Mucosa of descending colon (tissue), 3 donors: ENCODE data around the gene SLC35E4. TPM values are rescaled to one million over a fixed set of nuclear protein-coding genes. Genes with fewer than 3 reads are reported as not detected.
A peak's percentile ranks its signal among the peaks of the same experiment; 100 is the strongest.
"Not testable (repeated sequence)": the region's sequence is repeated elsewhere in the genome, so short reads cannot be mapped to it uniquely, and the experiment has no call there.

Experiments used
- ATAC-seq: fragments of 200-7000 bp; cut with Tn5 transposase; one replicate; pipeline ENCODE4 v1.9.1; 2020; ENCODE audit warnings: mild to moderate bottlenecking, moderate library complexity
- DNase-seq, 3 donors: peaks; one replicate each; pipeline ENCODE4 v3.0.0-alpha.2; 2020
- H3K36me3 ChIP-seq: fragments of 200-600 bp; one replicate; pipeline ENCODE4 v1.8.0; 2021; ENCODE audit warnings: low read depth, mild to moderate bottlenecking
- H3K4me1 ChIP-seq: fragments of 200-600 bp; one replicate; pipeline ENCODE4 v1.8.0; 2021; ENCODE audit warnings: low read depth, mild to moderate bottlenecking
- H3K4me3 ChIP-seq: fragments of 200-600 bp; one replicate; pipeline ENCODE4 v1.8.0; 2021; ENCODE audit warnings: mild to moderate bottlenecking
- H3K9me3 ChIP-seq: fragments of 200-600 bp; one replicate; pipeline ENCODE4 v1.8.0; 2021; ENCODE audit warnings: mild to moderate bottlenecking
- intact Hi-C, 2 donors: fragments of 100-400 bp; cut with DNase I in 1 of 2; cut with micrococcal nuclease in 1 of 2; formaldehyde crosslinking; loops; one replicate each; pipeline versions ENCODE4 v1.11.0 to v1.11.1; 2022; cut with DNase I, micrococcal nuclease
- total RNA-seq, 3 donors: library from RNA; stranded (reverse); fragmentation: NEBNext Ultra II Directional in 2 of 3; extraction: Animal tissue kit (Norgen Biotek cat#: 25700) in 2 of 3; gene quantifications; one replicate each; pipeline versions ENCODE4 v1.2.1 to v1.2.4, GENCODE V29; 2021 to 2023
- TF ChIP-seq, protein P1 (sequence below): fragments of 200-600 bp; IDR thresholded peaks from one replicate; pipeline ENCODE4 v1.8.0; 2022; ENCODE audit warnings: antibody characterized with exemption, mild to moderate bottlenecking
- donor health status: DM: no; HTN: no; CAD: no; lungs with moderate emphysema.
- donor health status: DM: no; HTN: no; CAD: no.
- donor health status: DM: no; HTN: yes; CAD: no.

Gene SLC35E4
- total RNA-seq, 3 donors from 2014 or later: 5.0 to 8.5 (median 7.6) TPM

DNA sequence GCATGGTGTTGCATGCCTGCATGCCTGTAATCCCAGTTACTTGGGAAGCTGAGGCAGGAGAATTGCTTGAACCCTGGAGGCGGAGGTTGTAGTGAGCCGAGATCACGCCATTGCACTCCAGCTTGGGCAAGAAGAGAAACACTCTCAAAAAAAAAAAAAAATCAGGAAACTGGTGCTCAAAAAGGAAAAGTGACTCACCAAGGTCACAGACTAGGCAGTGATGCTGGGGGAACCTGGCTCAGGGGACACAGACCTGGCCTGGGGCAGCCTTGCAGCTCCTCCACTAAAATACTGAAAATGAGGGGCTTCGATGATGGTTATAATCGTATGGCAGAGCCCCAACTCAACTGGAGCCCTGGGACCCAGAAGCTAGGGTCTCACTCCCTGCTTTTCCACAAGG lies 8.1 kb upstream of the SLC35E4 start:
- H3K4me1 ChIP-seq: no peaks in the 10 kb centered on the region
- intact Hi-C loops: no loop called here
- no peaks in the 10 kb centered on the region for H3K9me3 ChIP-seq
- DNase-seq (no peak), ATAC-seq (no peak)
- no peaks in the 10 kb centered on the region for H3K36me3 ChIP-seq
- TF ChIP-seq, protein P1, sequence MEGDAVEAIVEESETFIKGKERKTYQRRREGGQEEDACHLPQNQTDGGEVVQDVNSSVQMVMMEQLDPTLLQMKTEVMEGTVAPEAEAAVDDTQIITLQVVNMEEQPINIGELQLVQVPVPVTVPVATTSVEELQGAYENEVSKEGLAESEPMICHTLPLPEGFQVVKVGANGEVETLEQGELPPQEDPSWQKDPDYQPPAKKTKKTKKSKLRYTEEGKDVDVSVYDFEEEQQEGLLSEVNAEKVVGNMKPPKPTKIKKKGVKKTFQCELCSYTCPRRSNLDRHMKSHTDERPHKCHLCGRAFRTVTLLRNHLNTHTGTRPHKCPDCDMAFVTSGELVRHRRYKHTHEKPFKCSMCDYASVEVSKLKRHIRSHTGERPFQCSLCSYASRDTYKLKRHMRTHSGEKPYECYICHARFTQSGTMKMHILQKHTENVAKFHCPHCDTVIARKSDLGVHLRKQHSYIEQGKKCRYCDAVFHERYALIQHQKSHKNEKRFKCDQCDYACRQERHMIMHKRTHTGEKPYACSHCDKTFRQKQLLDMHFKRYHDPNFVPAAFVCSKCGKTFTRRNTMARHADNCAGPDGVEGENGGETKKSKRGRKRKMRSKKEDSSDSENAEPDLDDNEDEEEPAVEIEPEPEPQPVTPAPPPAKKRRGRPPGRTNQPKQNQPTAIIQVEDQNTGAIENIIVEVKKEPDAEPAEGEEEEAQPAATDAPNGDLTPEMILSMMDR: no peak
- H3K4me3 ChIP-seq: no peak overlapping the region

DNA sequence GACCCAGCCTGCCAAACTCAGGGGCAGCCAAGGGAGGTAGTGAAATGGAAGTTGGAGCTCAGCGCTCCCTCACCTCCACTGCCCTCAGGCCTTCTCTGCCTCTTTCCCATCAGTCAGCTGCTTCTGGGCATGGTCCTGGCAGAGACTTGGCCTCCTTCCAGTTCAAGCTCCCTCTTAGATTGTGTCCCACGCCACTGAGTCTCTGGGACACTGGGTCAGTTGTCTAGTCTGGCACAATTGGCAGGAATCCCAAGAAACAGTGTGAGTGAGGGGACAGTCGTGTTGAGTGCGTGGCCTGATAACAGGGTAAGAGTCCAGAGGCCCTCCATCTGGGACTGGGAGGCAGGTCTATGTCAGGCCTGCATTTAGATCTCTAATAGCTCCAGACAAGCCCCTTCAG lies 7.1 kb upstream of the SLC35E4 start:
- intact Hi-C loops: no loop called here
- Histone ChIP-seq H3K9me3 (no peaks in the 10 kb centered on the region), H3K4me1 (no peaks in the 10 kb centered on the region), H3K4me3 (no peak overlapping the region), H3K36me3 (no peaks in the 10 kb centered on the region)
- ATAC-seq (no peak), DNase-seq (no peak)
- TF ChIP-seq, protein P1: no peak

DNA sequence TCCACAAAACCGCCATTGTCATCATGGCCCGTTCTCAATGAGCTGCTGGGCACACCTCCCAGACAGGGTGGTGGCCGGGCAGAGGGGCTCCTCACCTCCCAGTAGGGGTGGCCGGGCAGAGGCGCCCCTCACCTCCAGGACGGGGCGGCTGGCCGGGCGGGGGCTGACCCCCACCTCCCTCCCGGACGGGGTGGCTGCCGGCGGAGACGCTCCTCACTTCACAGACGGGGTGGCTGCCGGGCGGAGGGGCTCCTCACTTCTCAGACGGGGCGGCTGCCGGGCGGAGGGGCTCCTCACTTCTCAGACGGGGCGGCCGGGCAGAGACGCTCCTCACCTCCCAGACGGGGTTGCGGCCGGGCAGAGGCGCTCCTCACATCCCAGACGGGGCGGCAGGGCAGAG lies 4.1 kb upstream of the SLC35E4 start:
- not testable (repeated sequence) for H3K4me3 ChIP-seq, DNase-seq, ATAC-seq, H3K36me3 ChIP-seq, H3K9me3 ChIP-seq
- H3K4me1 ChIP-seq: peaks cover 11% of the 10 kb centered on the region
- intact Hi-C loops: loop anchor here in 1 of 2 donors (5.0 kb wide), 1 partner anchor 126 kb away; no protein-coding TSS in a partner anchor

DNA sequence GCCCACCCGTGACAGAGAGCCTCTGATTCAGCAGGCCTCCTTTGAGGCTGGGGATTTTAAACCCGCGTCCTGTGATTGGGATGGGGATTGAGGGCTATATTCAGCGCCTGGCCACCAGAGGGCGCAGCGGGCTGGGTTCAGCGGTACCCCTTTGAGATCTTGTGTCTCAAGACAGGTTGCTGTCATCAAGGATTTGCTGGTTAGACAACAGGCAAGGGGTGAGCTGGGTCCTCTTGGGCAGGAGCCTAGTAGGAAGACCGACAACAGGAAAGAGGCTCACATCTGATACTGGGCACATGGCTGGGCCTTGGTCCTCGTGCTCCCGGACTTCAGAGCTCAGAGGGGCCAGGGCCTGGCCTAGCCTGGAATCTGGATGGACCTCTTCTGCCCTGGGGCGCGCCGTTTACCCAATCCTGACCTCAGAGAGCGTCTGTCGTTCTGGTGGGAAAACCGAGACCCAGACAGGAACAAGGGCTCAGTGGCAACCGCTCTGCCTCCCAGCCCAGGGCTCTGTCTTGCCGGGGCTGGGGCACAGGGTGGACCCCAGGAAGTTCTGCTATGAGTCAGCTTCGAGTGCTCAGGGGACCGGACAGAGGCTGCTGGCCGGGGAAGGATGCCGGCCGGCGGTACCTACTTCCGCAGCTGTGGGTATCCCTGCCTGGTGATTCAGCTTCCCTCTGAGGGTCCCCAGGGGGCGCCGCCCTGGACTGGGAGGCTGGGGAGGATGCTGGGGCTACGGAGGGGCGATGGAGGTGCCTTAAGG lies 929 bp upstream of the SLC35E4 start:
- TF ChIP-seq, protein P1: peak; percentile 84
- DNase-seq (peak; percentile 90 to 92 (median 92)), ATAC-seq (peak; percentile 78)
- H3K36me3 ChIP-seq: no peaks in the 10 kb centered on the region
- H3K4me3 ChIP-seq: no peak overlapping the region
- no peaks in the 10 kb centered on the region for H3K9me3 ChIP-seq
- intact Hi-C loops: loop anchor here (1.0 to 5.0 kb wide), 2 partner anchors 121 to 123 kb away; no protein-coding TSS in a partner anchor
- peaks cover 25% of the 10 kb centered on the region for H3K4me1 ChIP-seq

DNA sequence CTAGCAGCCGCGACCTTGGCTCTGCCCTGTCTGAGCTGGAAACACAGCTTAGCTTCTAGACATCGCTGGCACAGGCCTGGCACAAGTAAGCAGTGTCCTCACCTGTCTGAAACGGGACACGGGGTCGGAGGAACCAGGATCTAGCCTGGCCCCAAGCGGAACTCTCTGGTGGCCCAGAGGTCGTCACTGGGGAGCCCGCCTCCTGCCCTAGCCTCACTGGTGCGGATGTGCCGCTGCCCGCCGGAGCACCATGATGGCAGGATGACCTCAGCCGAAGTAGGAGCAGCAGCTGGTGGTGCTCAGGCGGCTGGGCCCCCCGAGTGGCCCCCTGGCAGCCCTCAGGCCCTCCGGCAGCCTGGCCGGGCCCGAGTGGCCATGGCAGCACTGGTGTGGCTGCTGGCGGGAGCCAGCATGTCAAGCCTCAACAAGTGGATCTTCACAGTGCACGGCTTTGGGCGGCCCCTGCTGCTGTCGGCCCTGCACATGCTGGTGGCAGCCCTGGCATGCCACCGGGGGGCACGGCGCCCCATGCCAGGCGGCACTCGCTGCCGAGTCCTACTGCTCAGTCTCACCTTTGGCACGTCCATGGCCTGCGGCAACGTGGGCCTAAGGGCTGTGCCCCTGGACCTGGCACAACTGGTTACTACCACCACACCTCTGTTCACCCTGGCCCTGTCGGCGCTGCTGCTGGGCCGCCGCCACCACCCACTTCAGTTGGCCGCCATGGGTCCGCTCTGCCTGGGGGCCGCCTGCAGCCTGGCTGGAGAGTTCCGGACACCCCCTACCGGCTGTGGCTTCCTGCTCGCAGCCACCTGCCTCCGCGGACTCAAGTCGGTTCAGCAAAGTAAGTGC lies 871 bp downstream of the SLC35E4 start:
- intact Hi-C loops: no loop called here
- peaks cover 25% of the 10 kb centered on the region for H3K4me1 ChIP-seq
- H3K9me3 ChIP-seq: no peaks in the 10 kb centered on the region
- DNase-seq: peak; percentile 43 to 70 (median 66)
- peak; percentile 32 for ATAC-seq
- peak overlapping the region; percentile 36 for H3K4me3 ChIP-seq
- TF ChIP-seq, protein P1: no peak
- no peaks in the 10 kb centered on the region for H3K36me3 ChIP-seq

DNA sequence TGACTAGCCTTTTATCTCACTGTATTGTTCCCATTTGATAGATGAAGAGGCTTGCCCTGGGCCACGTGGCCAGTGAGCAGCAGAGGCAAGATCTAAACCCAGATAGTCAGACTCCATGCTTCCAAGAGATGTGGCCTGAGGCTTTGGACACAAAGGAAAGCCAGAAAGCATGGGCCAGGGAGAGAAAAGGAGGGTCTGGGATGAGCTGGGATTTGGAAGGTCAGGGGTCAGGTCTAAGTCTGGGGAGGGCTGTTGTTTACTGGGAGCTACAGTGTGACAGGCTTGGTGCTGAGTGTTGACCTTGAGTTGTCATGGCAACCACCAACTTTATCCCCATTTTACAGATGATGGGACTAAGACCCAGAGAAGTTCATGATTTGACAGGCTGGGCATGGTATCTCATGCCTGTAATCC lies 2.1 kb downstream of the SLC35E4 start:
- Histone ChIP-seq H3K4me3 (no peak overlapping the region), H3K4me1 (peaks cover 25% of the 10 kb centered on the region), H3K9me3 (no peaks in the 10 kb centered on the region), H3K36me3 (no peaks in the 10 kb centered on the region)
- TF ChIP-seq, protein P1: no peak
- intact Hi-C loops: no loop called here
- no peak for ATAC-seq
- no peak for DNase-seq
